ENCODE results near the gene SORCS2. TPM values are rescaled to one million over a fixed set of nuclear protein-coding genes. Genes with fewer than 3 reads are reported as not detected.

Gene SORCS2
- total RNA-seq, 1 experiment from 2014 or later: 4.1 TPM

- intact Hi-C loops (cut with micrococcal nuclease): no loop called here
- no TSS peak for BruUV-seq (replicated peaks)
- Histone ChIP-seq H3F3A (ENCODE audit: low read length, unreplicated experiment) (no peaks in the 10 kb centered on the region), H3K27me3 (ENCODE audit: low read length) (no peaks in the 10 kb centered on the region), H3K4me2 (ENCODE audit: low read length) (no peak overlapping the region), H3K9me2 (replicated peaks; ENCODE audit: low read length) (no peaks in the 10 kb centered on the region), H3K36me3 (ENCODE audit: low read depth, low read length) (peaks cover 23% of the 10 kb centered on the region; the same call in 1 of the 2 replicates), H2AFZ (ENCODE audit: low read length) (no peak overlapping the region), H3K4me3 (ENCODE audit: low read length) (no peak overlapping the region), H3K27ac (ENCODE audit: low read length) (no peak overlapping the region), H3K9ac (ENCODE audit: low read length) (no peak overlapping the region), H3K9me3 (ENCODE audit: low read length) (no peaks in the 10 kb centered on the region), H3K4me1 (ENCODE audit: insufficient read depth, low read length) (no peaks in the 10 kb centered on the region), H3K79me2 (ENCODE audit: low read length) (no peaks in the 10 kb centered on the region), H4K20me1 (ENCODE audit: low read length) (no peaks in the 10 kb centered on the region)
- ChIA-PET POLR2A (ENCODE audit: unreplicated experiment) (no interaction called here), CTCF (no interaction called here)
- no peak for DNase-seq
- TF ChIP-seq CTCF (conservative IDR thresholded peaks at IDR 0.05; ENCODE audit: low read depth, low read length): no peak
- TF ChIP-seq EZH2 (IDR thresholded peaks at IDR 0.05; ENCODE audit: low read length, unreplicated experiment): no peak
- TF ChIP-seq EZH2phosphoT487 (IDR thresholded peaks at IDR 0.05; ENCODE audit: borderline replicate concordance, low read length): no peak
- ATAC-seq: no peak
Measured at GRCh38 chr4:7790023-7790422, 597.7 kb downstream of the SORCS2 start.

- no peak for TF ChIP-seq CTCF (conservative IDR thresholded peaks at IDR 0.05; ENCODE audit: low read depth, low read length)
- no peak for TF ChIP-seq EZH2 (IDR thresholded peaks at IDR 0.05; ENCODE audit: low read length, unreplicated experiment)
- no peak for TF ChIP-seq EZH2phosphoT487 (IDR thresholded peaks at IDR 0.05; ENCODE audit: borderline replicate concordance, low read length)
- intact Hi-C loops (cut with micrococcal nuclease): no loop called here
- Histone ChIP-seq H3K27me3 (ENCODE audit: low read length) (no peaks in the 10 kb centered on the region), H3K4me2 (ENCODE audit: low read length) (no peak overlapping the region), H3K27ac (ENCODE audit: low read length) (no peak overlapping the region), H3K4me1 (ENCODE audit: insufficient read depth, low read length) (no peaks in the 10 kb centered on the region), H3F3A (ENCODE audit: low read length, unreplicated experiment) (no peaks in the 10 kb centered on the region), H4K20me1 (ENCODE audit: low read length) (no peaks in the 10 kb centered on the region), H3K9me2 (replicated peaks; ENCODE audit: low read length) (no peaks in the 10 kb centered on the region), H2AFZ (ENCODE audit: low read length) (no peak overlapping the region), H3K79me2 (ENCODE audit: low read length) (no peaks in the 10 kb centered on the region), H3K9me3 (ENCODE audit: low read length) (no peaks in the 10 kb centered on the region), H3K36me3 (ENCODE audit: low read depth, low read length) (peaks cover 20% of the 10 kb centered on the region; the same call in 1 of the 2 replicates), H3K9ac (ENCODE audit: low read length) (no peak overlapping the region), H3K4me3 (ENCODE audit: low read length) (no peak overlapping the region)
- DNase-seq (no peak), ATAC-seq (no peak)
- BruUV-seq (replicated peaks): no TSS peak
- CTCF ChIA-PET: interaction anchor here (0.6 kb wide), 1 partner anchor 55 kb away, joined by 3 read pairs; no protein-coding TSS in a partner anchor
- POLR2A ChIA-PET (ENCODE audit: unreplicated experiment): no interaction called here
Measured at GRCh38 chr4:7790999-7791398, 598.7 kb downstream of the SORCS2 start.

Small RNA genes within 50 kb of the gene (microRNA-seq; reads per million reads assigned to microRNA genes)
- gene MIR4274 (ENCODE audit: unreplicated experiment) (not detected), gene MIR4798 (ENCODE audit: unreplicated experiment) (1.0 reads per million)

Other genes with a start within 250 kb of the SORCS2 start
- 14.7 and 16.5 TPM in 2 replicates for gene TADA2B, start 149.2 kb upstream of the SORCS2 start, total RNA-seq (2014; rRNA removed)
- gene GRPEL1, start 124.5 kb upstream of the SORCS2 start, total RNA-seq (2014; rRNA removed): 74.5 and 121 TPM in 2 replicates
- 0.15 TPM in 1 of 2 replicates, not detected in the other for gene PSAPL1, start 242.4 kb downstream of the SORCS2 start, total RNA-seq (2014; rRNA removed)

Data from PC-3 (cell line).